GM19351 (cell line): Measurements from ENCODE around the gene PDZD4.
A peak's percentile ranks its signal among the peaks of the same experiment; 100 is the strongest.

Experiments
- ATAC-seq: cut with Tn5 transposase; IDR thresholded peaks from one replicate; pipeline ENCODE4 v1.9.1; 2021; ENCODE audit warnings: mild to moderate bottlenecking, moderate library complexity; ENCODE audit not compliant: unreplicated experiment

The PDZD4 gene

DNA sequence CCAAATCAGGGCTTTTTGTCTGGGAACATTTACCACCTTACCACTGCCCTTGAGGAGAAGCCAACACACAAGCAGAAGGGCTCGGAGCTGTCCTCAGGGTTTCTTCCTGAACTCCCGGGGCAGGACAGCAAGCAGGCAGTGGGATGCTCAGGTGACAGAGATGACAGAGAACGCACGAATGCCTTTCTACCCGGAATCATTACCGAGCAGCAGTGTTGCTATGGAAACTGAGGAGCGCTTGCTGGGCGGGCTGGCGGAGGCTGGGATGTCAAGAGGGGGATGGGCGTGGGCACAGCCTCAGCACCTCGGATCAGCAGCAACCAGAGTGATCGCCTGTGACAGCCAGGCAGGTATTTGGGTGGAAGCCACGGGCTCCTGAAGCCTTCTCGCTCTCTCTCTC, 18.1 kb downstream of the PDZD4 start:
- no peak for ATAC-seq

DNA sequence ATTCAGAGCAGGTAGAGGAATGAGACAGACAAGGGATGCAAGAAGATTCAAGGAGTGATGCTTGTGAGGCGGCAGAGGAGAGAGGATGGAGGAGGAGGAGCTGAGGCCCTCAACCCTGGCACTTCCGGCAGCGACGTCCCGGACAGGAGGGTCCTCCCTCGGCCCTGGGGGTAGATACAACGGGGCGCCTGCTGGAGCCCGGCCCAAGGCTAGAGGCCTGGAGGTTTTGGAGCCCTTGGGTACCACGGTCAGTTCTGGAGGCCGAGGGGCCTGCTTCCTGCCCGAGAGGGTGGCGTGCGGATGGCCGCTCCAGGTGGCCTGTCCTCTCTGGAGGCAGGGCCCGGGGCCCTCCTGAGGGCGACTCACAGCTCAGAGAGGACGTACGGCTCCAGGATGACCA, 22.4 kb downstream of the PDZD4 start:
- no peak for ATAC-seq

DNA sequence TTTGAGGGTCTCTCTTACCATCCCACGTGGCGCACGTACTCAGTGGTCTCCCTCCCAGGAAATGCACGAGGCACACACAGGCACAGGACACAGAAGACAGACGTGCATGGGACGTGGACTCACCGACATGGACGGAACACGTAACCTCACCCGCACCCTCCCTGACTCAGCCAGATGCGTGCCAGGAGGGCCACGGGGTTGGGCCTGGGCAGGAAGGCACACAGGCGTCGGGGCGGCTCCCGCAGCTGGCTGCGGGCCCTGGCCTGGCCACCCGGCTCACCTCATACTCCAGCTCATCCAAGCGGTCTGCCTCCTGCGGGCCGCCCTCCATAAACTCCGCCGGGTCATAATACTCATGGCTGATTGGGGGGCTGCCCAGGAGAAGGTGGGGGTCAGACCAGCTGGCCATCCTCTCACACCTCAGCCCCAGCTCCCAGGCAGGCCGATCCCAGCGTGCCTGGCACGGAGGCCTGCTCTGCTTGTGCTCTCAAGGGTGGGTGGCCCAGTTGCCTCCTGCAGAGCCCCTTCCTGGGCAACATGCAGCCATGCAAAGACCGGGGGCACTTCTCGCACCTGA, 23.3 kb downstream of the PDZD4 start:
- ATAC-seq, result no peak

DNA sequence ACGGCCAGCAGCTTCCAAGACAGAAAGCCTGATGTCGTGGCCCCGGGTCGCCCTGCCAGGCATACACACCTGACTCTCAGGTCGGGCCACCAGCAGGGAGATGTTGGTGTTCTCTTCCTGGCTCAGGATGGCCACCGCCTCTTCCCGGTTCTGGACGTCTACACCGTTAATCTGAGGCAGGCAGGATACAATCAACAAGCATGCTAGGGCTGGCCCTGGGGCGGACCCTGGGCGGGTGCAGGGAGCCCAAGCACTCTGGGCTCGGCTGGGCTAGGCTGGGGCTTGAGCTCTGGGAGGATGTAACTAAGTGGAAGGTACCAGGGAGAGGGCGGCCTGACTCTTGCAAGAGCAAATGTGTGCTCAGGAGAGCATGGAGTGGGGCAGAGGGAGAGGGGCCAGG, 24.9 kb downstream of the PDZD4 start:
- ATAC-seq, result no peak

DNA sequence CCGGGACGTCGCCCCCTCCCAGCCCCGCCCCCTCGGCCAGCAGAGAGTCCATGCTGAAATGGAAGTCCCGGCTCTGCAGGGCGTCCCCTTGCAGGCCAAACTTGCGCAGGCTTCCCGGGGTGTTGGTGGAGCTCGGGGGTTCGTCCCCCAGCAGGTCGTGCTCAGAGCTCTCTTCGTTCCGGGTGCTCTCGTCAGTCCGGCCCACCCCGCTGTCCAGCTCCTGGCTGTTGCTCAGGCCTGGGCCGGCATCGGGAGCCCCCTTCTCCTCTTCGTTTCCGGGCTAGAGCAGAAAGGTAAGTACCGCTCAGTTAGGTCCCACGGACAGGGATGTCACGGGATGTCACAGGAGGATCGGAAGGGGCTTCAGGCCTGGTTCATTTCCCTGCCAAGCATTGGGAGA, 25.7 kb downstream of the PDZD4 start:
- no peak for ATAC-seq

DNA sequence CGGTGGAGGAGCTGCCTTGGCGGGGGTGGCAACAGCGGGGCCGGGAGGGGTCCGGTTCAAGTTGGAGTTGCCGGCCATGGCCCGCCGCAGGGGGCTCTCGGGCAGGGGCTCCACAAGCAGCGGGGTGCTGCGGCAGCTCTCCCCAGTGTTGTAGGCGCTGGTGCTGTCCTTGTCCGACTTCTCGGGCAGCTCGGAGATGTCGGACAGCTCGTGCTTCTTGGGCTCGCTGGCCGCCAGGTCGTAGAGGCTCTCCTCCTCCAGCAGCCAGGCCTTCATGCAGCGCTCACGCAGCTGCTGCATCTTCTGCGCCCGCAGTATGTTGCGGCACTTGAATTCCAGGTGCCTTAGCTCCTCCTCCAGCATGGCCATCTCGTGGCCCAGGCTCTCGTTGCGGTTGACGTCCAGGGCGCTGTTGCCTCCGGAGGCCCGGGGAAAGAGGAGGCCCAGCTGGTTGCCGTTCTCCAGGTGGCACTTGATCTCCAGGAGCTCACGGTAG, 26.2 kb downstream of the PDZD4 start:
- ATAC-seq, result no peak

DNA sequence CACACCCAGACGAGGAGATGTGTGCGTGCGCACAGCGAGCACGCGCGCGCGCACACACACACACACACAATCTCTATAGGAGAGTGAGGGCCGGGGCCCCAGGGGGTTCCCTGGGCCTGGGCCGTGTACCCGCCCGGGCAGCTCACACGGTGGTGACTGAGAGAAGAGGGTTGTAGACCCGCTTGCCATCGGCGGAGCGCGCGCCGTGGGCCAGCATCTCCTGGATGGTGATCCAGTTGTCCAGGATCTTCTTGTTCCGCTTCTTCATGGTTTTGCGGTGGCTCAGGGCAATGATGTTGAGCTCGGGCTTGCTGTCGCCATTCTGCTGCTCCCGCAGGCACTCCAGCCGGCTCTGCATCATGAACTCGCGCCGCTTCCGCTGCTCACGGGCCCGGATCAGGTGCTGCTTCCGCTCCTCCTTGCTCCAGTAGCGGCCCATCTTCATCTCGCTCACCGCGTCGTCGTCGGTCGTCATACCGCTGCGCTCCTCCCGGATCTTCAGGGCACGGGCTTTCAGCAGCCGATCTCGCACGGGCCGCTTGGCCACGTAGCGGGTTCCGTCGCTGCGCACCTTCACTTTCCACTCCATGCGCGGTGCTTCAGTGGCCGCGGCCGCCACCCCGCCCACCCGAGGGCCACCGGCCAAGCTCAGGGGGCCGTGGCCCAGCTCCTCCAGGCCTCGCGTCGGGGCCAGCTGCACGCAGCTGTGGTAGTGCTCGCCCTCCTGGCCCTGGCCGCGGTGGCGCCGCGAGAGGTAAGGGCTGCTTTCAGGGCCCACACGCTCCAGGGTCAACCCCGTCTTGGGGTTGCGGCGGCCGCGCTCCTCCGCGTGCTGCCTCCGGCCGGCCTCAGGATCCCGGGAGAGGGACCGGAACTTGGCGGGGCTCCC, 26.9 kb downstream of the PDZD4 start:
- no peak for ATAC-seq

DNA sequence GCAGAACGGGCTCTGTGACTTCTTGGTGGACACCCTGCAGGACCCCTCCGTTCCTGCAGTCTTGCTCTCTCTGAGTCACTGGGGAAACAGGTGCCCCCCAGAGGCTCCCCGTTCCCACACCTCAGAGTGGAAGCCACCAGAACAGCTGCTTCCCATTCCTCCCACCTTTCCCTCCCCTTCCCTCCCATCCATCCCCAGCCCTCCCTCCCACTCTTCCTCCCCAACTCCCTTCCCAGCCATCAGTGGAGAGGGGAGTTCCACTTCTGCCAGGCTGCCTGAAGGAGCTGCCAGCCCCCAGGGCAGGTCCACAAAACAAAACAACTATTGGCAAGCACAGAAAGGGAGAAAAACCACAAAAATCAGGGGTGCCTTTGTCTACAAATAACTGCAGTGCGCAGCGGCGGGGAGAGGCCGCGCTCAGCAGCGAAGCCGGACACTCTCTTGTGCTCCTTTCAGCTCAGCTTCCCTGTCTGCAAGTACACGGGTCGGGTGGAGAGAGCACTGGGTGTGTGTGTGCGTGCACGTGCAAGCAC, 27.8 kb downstream of the PDZD4 start:
- ATAC-seq, result no peak

DNA sequence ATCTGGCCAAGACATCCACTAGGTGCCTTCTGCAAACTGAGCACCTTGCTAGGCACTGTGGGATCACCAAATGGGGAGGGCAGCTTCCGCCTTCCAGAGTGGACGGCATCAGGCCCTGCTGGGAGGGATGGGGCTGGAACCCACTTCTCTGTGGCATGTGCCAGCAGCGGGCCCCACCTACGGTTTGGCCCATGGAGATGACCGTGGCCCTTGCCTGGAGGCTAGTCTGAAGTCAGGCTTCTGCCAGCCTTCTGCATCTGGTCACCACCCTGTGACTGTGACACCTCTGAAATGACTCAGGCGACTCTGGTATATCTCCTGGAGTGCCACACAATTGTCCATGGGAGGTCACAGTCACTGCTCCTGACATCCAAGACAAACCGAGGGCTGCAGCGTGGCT, 28.7 kb downstream of the PDZD4 start:
- no peak for ATAC-seq

DNA sequence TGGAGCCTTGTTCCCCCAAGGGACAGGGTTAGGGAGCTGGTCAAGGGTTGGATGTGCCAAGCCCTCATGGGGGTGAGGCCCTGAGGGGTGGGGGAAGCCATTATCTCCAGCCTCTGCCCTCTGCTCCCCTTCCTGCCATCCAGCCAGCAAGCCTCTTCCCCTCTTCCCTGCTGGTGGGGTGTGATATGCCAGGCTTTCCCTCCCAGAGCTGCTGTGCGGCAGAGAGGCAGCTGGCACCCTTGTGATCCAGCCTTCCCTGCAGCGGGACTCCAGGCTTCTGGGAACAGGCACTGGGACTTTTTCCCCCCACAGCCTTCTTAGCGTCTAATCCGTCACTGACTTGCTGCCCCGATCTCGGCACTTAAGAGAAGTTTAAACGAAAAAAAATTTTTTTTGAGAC, 29.6 kb downstream of the PDZD4 start:
- ATAC-seq, result no peak

DNA sequence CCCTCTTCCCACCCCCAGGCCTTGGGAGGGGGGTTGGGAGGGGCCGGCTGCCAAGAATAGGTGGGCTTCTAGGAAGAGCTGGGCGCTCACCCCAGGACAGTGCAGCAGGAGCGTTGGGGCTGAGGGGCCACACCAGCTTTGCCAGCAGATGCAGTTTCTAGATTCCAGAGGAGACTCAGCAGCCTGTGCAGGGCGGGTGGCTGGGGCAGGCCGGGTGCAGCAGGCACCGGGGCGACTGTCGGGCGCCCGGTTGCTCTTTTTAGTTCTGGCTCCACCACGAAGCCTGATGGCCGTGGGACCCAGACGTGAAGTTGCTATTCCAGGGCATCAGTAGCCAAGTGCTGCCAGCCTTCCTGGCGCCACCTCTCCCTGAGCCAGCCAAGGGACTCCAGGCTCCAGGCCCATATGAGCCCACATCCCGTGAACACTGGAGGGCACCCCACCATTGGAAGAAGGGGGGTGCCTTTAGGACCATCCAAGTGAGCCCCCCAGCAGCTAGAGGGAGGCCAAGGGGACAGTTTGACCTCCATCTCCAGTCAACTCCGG, 30.1 kb downstream of the PDZD4 start:
- no peak for ATAC-seq

DNA sequence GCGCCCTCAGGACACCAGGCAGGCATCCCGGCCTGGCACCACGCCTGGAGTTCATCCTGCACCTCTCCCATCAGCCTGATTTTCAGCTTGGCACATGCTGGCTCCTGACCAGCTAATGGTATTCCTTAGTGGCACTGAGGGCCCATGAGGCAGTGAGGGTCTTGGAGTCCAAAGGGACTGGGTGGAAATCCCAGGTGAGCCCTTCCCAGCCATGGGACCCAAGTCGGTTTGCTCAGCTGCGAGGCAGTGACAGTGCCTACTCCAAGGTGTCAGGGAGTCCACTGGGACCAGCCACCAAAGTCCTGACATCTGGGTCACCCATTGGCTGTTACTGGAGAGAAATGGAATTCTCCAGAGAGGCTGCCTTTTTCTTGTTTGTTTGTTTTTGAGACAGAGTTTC, 31.0 kb downstream of the PDZD4 start:
- ATAC-seq, result no peak

DNA sequence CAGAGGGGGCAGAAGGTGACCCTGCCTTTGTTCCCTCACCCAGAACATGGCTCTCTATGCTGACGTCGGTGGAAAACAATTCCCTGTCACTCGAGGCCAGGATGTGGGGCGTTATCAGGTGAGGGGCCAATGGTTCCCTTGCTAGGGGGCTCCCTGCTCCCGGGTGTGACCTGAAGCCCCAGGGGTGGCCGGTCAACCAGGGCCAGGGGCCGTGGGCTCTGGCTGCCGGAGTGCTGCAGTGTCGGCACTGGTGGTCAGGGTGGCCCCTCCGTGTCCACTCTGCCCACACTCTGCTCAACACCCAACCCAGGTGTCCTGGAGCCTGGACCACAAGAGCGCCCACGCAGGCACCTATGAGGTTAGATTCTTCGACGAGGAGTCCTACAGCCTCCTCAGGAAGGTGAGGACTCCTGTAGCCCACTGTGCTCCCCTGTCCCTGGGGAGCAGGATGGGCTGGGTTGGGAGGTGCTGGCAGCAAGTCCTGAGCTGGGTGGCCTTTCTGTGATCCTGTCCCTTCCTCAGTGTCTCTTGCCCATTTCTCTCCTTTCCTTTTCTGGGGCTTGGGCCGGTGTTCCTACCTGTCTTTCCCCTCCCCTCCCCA, 32.8 kb downstream of the PDZD4 start:
- ATAC-seq, result no peak

DNA sequence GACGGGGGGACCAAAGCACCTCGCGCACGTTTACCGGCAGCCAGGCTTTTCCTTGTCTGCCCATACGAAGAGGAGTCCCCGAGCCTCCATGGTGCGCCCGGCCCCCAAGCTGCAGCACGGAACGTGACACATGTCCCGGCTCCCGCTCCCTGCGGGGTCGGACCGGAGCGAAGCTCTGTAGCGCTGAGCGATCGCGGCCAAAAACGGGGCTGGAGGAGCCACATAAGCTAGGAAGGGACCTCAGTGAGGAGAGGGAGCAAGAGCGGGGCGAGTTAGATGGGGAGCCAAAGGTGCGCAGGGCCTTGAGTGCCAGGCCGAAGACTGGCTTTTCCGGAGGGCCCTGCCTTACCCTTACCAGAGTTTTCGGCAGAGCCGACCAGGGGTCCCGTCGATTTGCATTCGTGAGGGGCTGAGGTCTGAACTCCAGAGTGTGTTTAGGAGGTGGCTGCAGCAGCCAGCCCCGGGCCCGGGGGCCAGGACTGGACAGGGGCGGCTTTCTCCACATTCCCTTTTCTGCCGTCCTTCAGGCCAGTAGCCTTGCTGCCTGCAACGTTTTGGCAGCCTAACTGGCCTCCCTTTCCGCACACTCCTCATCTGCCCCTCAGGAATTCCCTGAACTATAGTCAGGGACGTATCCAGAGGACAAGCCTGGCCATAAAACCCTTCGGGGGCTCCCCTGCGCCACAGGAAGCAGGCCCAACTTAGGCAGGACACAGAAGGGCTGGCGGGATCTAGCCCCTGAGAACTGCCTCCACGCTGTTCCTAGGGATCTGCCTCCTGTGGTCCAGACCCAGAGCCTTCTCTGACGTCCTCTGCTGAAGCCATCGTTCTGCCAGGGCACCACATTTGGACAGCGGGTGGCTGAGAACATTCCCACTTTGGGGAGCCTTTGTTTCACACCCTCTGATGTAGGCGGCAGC, 35.2 kb downstream of the PDZD4 start:
- peak; percentile 1 for ATAC-seq

DNA sequence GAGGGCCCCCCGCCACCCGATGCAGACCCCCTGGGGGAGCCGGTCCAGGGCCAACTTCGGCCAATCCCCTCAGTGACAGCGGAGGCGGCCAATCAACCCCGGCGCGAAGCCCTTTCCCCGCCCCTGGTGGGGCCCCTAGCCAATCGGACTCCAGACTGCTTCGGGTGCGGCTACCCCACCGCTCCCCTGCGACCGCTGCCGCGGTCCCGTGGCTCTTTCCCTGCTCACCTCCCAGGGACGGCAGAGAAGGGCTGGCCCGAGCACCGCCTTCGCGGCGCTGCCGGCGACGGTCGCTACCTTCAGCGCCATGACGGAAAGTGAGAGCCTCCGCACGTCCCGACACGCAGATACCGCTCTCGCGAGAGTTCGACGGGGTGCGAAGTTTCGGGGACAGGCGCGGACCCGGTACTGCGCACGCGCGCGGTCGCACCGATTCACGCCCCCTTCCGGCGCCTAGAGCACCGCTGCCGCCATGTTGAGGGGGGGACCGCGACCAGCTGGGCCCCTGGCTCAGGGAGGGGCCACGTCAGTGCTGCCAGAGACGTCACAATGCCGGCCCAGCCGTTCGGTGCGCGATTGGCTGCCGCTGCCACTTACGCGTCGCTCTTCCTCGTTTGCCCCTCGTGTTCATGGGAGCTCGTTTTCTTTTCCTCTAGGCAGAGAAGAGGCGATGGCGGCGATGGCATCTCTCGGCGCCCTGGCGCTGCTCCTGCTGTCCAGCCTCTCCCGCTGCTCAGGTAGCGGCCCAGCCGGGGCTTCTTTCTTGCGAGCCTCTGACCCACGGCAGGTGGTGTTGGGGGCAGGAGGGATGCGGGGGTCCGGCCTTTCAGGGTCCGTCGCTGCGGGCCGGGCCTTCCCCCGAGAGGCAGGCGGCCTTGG, 36.1 kb downstream of the PDZD4 start, which contains the start of the genes IDH3G and SSR4:
IDH3G (minus strand) TSS at position 358 of the 879 bp plus-strand sequence; CDS start at position 309, 49 bp downstream.
SSR4 (plus strand) TSS at position 651 of the 879 bp plus-strand sequence; CDS start at position 671, 20 bp downstream.
- peak; percentile 88 for ATAC-seq

DNA sequence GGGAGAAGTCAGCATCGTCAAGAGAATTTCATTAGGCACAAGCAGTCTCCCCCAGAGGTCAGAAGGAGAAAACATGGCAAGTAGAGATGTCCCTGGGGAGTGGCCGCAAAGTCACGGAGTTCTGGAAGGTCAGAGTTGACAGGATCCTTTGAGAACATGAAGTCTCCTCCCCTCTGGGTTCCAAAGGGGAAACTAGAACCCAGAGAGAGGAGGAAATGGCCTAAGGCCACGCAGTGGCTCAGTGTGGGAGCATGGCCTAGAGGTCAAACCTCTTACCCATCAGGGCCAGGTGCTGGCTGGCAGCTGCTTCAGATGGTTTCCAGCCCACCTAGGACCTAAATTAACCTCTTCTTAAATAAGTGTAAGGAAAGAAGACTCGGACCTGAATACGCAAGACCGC, 37.1 kb downstream of the PDZD4 start:
- no peak for ATAC-seq

DNA sequence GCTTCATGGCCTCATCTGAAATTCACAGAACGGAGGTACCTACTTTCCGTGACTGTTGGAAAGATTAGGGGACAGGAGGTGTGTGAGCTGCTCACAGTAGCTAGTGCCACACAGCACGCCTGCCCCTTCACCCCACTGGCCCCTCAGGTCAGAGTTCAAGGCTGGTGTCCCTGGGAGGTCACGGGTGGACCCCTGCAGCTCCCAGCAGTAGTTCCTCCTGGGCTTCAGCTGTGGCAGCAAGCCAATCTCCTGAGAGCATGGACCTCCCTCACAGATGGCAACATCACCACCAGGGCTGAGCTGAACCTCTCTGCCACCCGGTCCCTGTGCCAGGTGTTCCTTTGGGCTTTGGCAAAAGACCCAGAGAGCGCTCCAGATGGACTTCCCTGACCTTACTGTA, 38.0 kb downstream of the PDZD4 start:
- ATAC-seq, result no peak

DNA sequence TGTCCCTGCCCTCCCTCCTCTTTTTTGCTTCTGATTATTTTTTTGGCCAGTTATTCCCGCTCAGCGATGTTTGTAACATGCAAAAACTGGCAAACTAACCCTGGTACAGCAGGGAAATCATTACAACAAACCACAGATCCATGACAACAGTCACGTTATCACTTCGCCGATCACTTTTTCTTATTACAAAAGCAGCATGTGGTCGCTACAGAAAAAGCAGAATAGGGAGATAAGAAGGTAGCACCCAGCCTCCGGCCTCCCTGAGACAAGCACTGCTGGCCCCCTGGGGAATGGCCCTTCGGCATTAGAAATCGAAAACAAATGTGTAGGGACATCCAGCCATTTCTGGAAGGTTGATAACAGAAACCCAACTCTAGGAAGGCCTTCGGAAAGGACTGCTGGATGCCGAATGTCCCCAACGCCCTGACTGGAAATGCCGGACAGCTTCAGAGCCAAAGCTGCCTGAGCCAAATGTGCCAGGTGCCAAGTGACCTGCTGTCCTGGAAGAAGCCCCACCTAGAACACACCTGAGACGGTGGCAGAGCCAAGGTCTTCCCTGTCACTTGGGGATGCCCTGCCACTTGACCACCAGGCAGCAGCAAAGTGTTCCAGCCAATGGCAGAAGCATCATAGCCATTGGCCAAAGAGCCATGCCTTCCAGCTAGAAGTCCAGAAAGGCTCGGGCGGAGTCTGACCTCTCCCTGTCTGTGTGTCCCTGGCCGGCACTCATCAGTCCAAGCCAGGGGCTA, 39.1 kb downstream of the PDZD4 start:
- no peak for ATAC-seq
